GM21529 (cell line): ENCODE data around the gene SLC22A13.
"Not testable (repeated sequence)": the region's sequence is repeated elsewhere in the genome, so short reads cannot be mapped to it uniquely, and the experiment has no call there.

Experiments
- ATAC-seq: cut with Tn5 transposase; IDR thresholded peaks from one replicate; pipeline ENCODE4 v1.9.1; 2021; ENCODE audit not compliant: unreplicated experiment

Gene SLC22A13

GRCh38 chr3:38297537-38297936 lies 31.9 kb downstream of the SLC22A13 start:
- no peak for ATAC-seq

DNA sequence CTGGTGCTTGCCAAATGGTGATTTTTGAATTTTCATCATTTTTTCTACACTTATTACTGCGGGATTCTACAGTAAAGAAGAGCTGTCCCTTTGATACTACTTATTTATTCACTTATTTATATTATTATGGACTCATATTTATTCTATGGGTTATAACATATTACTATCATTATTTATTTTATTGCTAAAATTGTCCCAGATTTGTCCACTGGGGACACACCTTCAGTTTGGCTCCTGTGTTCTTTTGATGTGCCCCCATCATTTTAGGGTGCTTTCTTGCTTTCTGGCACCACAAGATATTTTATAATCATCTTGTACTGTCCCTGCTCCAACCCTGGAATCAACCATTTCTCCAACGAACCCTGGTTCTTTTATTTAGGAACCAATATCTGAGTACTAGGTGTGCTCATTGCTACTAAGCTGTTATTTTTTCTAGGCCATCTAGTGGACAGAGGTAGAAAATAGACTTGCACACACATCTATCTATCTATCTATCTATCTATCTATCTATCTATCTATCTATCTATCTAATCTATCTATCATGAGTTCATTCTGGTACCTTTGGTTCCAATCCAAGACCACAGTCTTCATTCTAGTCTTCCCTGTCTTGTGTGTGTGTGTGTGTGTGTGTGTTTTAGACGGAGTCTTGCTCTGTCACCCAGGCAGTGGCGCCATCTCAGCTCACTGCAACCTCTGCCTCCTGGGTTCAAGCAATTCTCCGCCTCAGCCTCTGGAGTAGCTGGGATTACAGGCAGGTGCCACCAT lies 32.5 kb downstream of the SLC22A13 start:
- peak; percentile 61 for ATAC-seq

DNA sequence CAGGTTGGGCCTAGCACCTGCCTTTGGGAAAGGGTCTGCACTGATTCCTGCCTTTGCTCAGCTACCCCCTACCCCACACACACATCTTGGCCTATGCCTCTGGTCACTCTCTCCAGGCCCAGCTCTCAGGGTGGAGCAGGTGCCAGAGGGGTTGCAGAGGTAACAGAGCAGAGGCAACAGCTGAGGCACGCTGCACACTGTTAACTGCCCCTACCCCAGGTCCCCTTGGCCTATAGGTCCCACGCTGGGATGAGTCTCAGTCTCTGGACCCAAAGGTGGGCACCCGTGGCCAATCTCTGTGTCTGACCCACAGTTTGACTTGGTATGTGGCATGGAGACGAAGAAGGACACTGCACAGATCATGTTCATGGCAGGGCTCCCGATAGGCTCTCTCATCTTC lies 41.3 kb downstream of the SLC22A13 start:
- no peak for ATAC-seq

- ATAC-seq = no peak
Measured at GRCh38 chr3:38307599-38307998, 42.0 kb downstream of the SLC22A13 start.

DNA sequence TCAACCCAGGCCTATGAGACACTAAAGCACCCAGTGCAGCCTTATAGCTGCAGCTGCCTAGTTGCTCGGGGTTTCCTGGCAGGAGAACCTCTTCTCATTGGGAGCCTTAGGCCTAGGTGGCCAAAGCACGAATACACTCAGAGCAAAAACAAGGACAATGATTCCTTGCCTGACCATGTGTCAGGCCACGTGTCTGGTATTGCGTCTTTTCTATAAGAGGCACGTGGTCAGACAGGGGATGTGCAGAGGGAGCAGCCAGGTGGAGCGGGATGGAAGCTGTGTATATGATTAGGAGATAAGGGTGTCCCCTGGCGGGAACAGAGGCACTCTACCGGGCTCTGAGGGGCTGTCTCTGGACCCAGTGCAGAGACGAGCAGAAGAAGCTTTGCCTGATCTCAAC lies 42.8 kb downstream of the SLC22A13 start:
- no peak for ATAC-seq

GRCh38 chr3:38311476-38311875 lies 45.9 kb downstream of the SLC22A13 start:
- no peak for ATAC-seq

DNA sequence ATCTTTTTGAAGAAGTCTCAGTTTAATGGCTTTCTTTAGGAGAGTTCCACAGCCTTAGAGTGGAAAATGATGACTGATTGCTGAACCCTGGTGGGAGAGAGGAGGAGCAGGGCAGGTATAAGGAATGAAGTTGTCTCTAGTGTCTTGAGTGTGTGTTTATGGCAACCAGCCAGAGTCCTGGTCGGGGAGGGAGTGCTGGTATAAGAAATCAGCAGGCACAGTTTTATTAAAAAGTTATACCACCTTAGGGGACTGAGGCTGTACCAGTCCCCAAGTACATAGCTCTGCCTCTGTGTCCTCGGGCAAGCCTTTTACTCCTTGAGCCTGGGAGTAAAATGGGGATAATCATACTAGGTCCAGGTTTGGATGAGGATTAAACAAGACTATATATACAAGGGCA lies 46.3 kb downstream of the SLC22A13 start:
- no peak for ATAC-seq

DNA sequence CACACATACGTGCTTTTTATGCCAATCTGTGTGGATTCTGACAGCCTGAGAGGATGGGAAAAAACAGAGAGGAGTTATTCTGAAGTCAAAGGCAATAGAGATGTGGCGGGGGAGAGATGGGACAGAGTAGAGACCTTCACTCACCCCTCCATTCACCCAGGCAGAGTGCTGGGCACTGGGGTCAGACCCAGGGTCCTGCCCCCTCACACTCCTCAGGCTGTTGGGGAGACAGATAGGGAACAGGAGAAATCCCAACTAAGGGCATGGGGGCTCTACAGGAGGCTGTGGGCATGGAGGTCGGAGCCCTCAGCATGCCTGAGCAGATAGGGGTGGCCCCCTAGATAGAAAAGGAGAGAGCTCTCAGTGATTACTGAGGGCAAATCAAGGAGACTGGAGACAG lies 46.7 kb downstream of the SLC22A13 start:
- ATAC-seq = no peak

GRCh38 chr3:38313263-38313662 lies 47.7 kb downstream of the SLC22A13 start:
- no peak for ATAC-seq

- ATAC-seq = no peak
Measured at GRCh38 chr3:38313695-38314094, 48.1 kb downstream of the SLC22A13 start.

GRCh38 chr3:38314112-38314763 lies 48.6 kb downstream of the SLC22A13 start:
- ATAC-seq = no peak

DNA sequence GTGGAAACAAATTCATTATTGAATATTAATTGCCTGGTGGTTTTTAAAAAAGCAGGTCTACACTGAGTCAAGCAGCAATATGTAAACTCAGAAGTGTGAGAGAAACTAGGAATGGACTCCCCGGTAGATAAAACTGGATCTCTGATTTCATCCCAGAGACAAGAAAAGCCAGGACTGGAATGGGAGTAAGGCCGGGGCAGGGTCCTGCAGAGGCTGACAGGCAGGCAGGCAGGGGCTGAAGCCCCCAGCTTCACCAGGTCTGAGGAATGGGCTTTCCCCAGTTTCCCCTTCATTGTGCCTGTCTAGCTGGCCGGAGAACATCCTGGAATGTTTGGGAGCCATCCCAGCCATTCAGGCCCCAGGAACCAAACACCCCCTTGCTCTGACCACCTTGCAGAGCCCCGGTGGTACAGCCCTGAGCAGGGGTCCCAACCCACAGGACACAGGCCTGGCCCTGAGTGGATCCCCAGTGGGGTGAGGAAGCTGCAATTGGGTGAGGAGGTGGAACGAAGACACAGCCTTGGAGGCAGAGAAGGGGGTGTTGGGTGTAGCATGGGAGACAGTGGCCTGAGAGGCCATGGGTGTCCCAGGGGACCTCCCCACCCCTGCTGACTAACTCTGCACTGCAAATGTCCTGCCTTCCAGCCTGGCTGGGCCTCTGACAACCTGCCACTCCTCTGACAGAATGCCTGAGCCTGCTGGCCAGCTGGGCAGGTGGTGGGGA lies 49.3 kb downstream of the SLC22A13 start:
- no peak for ATAC-seq

GRCh38 chr3:38315488-38316230 lies 50.0 kb downstream of the SLC22A13 start:
- ATAC-seq = no peak

DNA sequence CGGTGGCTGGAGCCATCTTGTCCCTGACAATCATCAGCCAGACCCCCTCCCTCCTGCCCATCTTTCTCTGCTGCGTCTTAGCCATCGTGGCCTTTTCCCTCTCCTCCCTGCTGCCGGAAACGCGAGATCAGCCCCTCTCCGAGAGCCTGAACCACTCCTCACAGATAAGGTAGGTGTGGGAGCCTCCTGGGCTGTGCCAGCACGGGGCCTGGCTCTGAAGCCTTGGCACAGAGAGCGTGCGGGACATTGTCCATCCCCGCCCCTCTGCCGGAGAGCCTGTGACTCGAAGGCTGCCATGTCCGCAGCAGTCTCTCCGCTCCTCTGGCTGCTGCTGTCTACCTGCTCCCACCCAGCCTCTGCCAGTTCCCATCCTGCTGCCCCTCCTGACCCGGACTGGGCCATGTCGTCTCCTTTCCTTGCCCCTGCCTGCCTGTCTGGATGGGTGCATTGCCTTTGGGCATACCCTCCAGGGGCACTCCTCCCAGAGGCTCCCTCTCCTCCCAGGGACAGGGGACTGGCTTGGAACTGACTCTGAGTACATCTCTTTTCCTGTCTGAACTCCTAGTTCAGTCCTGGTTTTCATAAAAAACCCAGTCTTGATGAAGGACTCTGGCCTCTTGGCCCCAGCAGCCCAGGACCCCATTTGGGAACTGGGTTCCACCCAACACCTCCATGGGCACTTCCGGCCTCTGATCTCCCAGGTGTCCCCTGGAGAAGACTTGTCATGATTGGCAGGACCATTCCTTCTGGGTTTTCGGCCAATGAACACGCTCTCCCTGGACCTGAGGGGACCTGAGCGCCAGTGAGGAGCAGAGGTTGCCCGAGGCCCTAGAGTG lies 51.0 kb downstream of the SLC22A13 start:
- no peak for ATAC-seq

GRCh38 chr3:38317192-38317759 lies 51.7 kb downstream of the SLC22A13 start:
- ATAC-seq = no peak

GRCh38 chr3:38318766-38319671 lies 53.4 kb downstream of the SLC22A13 start:
- ATAC-seq = no peak

DNA sequence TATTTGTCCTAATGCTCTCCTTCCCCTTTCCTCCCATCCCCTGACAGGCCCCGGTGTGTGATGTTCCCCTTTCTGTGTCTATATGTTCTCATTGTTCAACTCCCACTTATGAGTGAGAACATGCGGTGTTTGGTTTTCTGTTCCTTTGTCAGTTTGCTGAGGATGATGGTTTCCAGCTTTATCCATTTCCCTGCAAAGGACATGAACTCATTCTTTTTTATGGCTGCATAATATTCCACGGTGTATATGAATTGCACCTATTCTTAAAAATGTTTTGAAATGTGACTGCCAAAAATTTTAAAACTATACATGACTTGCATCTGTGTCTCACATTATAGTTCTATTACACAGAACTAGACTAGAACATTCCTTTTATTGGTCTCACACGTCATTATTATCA lies 55.0 kb downstream of the SLC22A13 start:
- not testable (repeated sequence) for ATAC-seq

DNA sequence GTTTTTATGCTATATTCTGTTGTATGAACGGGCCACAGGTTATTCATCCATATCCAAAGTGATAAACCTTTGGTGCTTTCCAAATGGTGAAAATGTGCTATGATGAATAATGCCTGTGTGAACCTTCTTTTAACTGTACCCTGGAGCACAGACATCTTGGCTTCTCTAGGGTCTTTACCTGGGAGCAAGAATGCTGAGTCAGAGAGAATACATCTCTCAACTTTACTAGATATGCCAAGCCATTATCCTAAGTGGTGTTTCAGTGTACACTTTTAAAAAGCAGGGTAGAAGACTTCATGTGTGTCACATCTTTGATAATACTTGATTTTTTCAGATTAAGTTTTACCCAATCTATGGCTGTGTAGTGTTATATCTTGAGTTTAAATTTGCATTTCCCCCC lies 57.4 kb downstream of the SLC22A13 start:
- ATAC-seq = no peak

DNA sequence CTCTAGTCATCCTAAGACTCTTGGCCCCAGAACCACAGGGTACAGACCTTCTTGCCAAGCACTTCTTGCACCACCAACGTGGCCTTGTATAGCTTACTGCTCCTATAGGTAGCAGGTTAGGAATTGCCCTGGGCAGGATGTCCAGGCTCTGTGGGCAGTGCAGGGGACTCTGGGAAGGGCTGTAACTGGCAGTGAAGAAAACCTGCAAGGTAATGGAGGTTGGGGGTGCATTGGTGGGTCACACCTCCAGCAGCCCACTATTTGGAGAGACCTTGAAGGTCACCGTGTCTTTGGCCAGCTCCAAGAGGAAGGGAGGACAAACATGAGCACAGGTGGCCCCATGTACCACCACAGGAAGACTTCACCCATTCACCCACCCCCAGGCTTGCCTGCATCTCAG lies 59.6 kb downstream of the SLC22A13 start:
- no peak for ATAC-seq
